Esophagus (tissue), 2 donors: ENCODE measurements around the gene TTC28. TPM values are rescaled to one million over a fixed set of nuclear protein-coding genes. Genes with fewer than 3 reads are reported as not detected.
"Not testable (repeated sequence)": the region's sequence is repeated elsewhere in the genome, so short reads cannot be mapped to it uniquely, and the experiment has no call there.

Experiments
- H3K27ac ChIP-seq, 2 donors: one replicate each; pipeline ENCODE4 v1.5.1; 2013; ENCODE audit warnings: low read depth in 2 of 2, mild to moderate bottlenecking in 2 of 2, inconsistent platforms in 1 of 2, low read length in 1 of 2, moderate library complexity in 1 of 2
- H3K27me3 ChIP-seq, 2 donors: one replicate each; pipeline ENCODE4 v1.6.1; 2013; ENCODE audit warnings: low read length in 2 of 2, control low read depth in 1 of 2, mild to moderate bottlenecking in 1 of 2; ENCODE audit not compliant: insufficient read depth in 2 of 2, control insufficient read depth in 1 of 2
- H3K36me3 ChIP-seq, 2 donors: one replicate each; pipeline ENCODE4 v1.6.1; 2013; ENCODE audit warnings: low read length in 1 of 2; ENCODE audit not compliant: control insufficient read depth in 2 of 2, insufficient read depth in 2 of 2
- H3K4me1 ChIP-seq, 2 donors: one replicate each; pipeline ENCODE4 v1.6.1; 2013; ENCODE audit warnings: low read length in 1 of 2; ENCODE audit not compliant: control insufficient read depth in 2 of 2, insufficient read depth in 2 of 2
- H3K4me3 ChIP-seq, 2 donors: one replicate each; pipeline ENCODE4 v1.5.1; 2013; ENCODE audit warnings: low read length in 2 of 2, mild to moderate bottlenecking in 2 of 2, low read depth in 1 of 2, moderate library complexity in 1 of 2
- H3K9me3 ChIP-seq, 2 donors: one replicate each; pipeline ENCODE4 v1.6.1; 2013; ENCODE audit warnings: mild to moderate bottlenecking in 2 of 2, low read depth in 1 of 2, low read length in 1 of 2, moderate library complexity in 1 of 2; ENCODE audit not compliant: control insufficient read depth in 2 of 2, insufficient read depth in 1 of 2
- WGBS, 2 donors: extraction: QIAGEN DNeasy Blood & Tissue Kit; methylation state at CpG; one replicate each; pipeline ENCODE4 v1.1.7; 2013; 5-methylcytosine and 5-hydroxymethylcytosine counted together
- polyA plus RNA-seq, 2 donors: library from polyadenylated mRNA; stranded (reverse); fragments of 200-250 nt; gene quantifications; one replicate each; pipeline ENCODE4 v1.2.3, GENCODE V29; 2013
- donor health status: healthy with polysubstance abuse.
- donor health status: Bipolar disorder and iron deficiency.

The TTC28 gene
- polyA plus RNA-seq, 2 donors: 1.4 to 2.6 TPM

- 98 to 99% methylated on average over 3 of the region's 3 CpGs for WGBS, 2 donors
- not testable (repeated sequence) for H3K4me3 ChIP-seq, H3K27ac ChIP-seq, H3K9me3 ChIP-seq, H3K4me1 ChIP-seq, H3K27me3 ChIP-seq, H3K36me3 ChIP-seq
Observed at GRCh38 chr22:28568974-28569373, 110.7 kb downstream of the TTC28 start.

- Histone ChIP-seq H3K9me3 (no peaks in the 10 kb centered on the region), H3K27me3 (no peaks in the 10 kb centered on the region), H3K27ac (no peak overlapping the region), H3K36me3 (no peaks in the 10 kb centered on the region), H3K4me3 (no peak overlapping the region), H3K4me1 (no peaks in the 10 kb centered on the region)
Observed at GRCh38 chr22:28568099-28568498, 111.5 kb downstream of the TTC28 start.

- H3K27me3 ChIP-seq, H3K36me3 ChIP-seq, H3K4me3 ChIP-seq, H3K4me1 ChIP-seq, H3K27ac ChIP-seq, H3K9me3 ChIP-seq: not testable (repeated sequence)
- WGBS, 2 donors: 93% methylated on average over 12 of the region's 12 CpGs
Observed at GRCh38 chr22:28566920-28567499, 112.6 kb downstream of the TTC28 start.

- H3K4me1 ChIP-seq: no peaks in the 10 kb centered on the region
- no peaks in the 10 kb centered on the region for H3K9me3 ChIP-seq
- no peak overlapping the region for H3K4me3 ChIP-seq
- H3K36me3 ChIP-seq: no peaks in the 10 kb centered on the region
- 66 to 75% methylated on average over 2 of the region's 2 CpGs for WGBS, 2 donors
- H3K27me3 ChIP-seq: no peaks in the 10 kb centered on the region
- H3K27ac ChIP-seq: no peak overlapping the region
Observed at GRCh38 chr22:28563636-28564035, 116.0 kb downstream of the TTC28 start.

- Histone ChIP-seq H3K9me3 (no peaks in the 10 kb centered on the region), H3K4me1 (no peaks in the 10 kb centered on the region), H3K36me3 (no peaks in the 10 kb centered on the region), H3K27ac (no peak overlapping the region), H3K27me3 (no peaks in the 10 kb centered on the region), H3K4me3 (no peak overlapping the region)
- 55 to 56% methylated on average over 1 of the region's 1 CpG for WGBS, 2 donors
Observed at GRCh38 chr22:28562324-28562723, 117.3 kb downstream of the TTC28 start.

- not testable (repeated sequence) for H3K36me3 ChIP-seq, H3K27me3 ChIP-seq, H3K9me3 ChIP-seq, H3K4me1 ChIP-seq, H3K4me3 ChIP-seq, H3K27ac ChIP-seq
- WGBS, 2 donors: 92 to 95% methylated on average over 5 of the region's 5 CpGs
Observed at GRCh38 chr22:28560743-28561101, 118.9 kb downstream of the TTC28 start.

GRCh38 chr22:28560046-28560742 is 119.4 kb downstream of the TTC28 start:
- H3K36me3 ChIP-seq: no peaks in the 10 kb centered on the region
- H3K9me3 ChIP-seq: peaks cover 0 to 2% of the 10 kb centered on the region in 2 donors
- H3K27me3 ChIP-seq: no peaks in the 10 kb centered on the region
- H3K4me3 ChIP-seq: no peak overlapping the region
- no peak overlapping the region for H3K27ac ChIP-seq
- WGBS, 2 donors: 73 to 74% methylated on average over 2 of the region's 2 CpGs
- H3K4me1 ChIP-seq: no peaks in the 10 kb centered on the region

- Histone ChIP-seq H3K36me3 (no peaks in the 10 kb centered on the region), H3K4me1 (no peaks in the 10 kb centered on the region), H3K4me3 (no peak overlapping the region), H3K27ac (no peak overlapping the region), H3K9me3 (peaks cover 0 to 2% of the 10 kb centered on the region in 2 donors), H3K27me3 (no peaks in the 10 kb centered on the region)
- 94 to 97% methylated on average over 1 of the region's 1 CpG for WGBS, 2 donors
Observed at GRCh38 chr22:28557184-28557583, 122.5 kb downstream of the TTC28 start.

GRCh38 chr22:28553108-28553866 is 126.4 kb downstream of the TTC28 start:
- 95 to 96% methylated on average over 25 to 51 of the region's 51 CpGs for WGBS, 2 donors
- H3K36me3 ChIP-seq, H3K4me3 ChIP-seq, H3K27me3 ChIP-seq, H3K9me3 ChIP-seq, H3K27ac ChIP-seq, H3K4me1 ChIP-seq: not testable (repeated sequence)

GRCh38 chr22:28548406-28548805 is 131.2 kb downstream of the TTC28 start:
- no peaks in the 10 kb centered on the region for H3K4me1 ChIP-seq
- H3K36me3 ChIP-seq: no peaks in the 10 kb centered on the region
- WGBS, 2 donors: 87 to 95% methylated on average over 2 of the region's 2 CpGs
- no peaks in the 10 kb centered on the region for H3K9me3 ChIP-seq
- no peak overlapping the region for H3K4me3 ChIP-seq
- no peaks in the 10 kb centered on the region for H3K27me3 ChIP-seq
- no peak overlapping the region for H3K27ac ChIP-seq
